WERI-Rb-1 (cell line): Measurements from ENCODE around the gene KRTAP9-6.
"Not testable (repeated sequence)": the region's sequence is repeated elsewhere in the genome, so short reads cannot be mapped to it uniquely, and the experiment has no call there.

Source experiments
- DNase-seq: peaks from one replicate; pipeline ENCODE4 v3.0.0-alpha.2; 2020
- H3K27ac ChIP-seq: fragments of 250-450 bp; sonication (Bioruptor Pico); 2 replicates; pipeline ENCODE4 v1.5.1; 2020; ENCODE audit warnings: mild to moderate bottlenecking, moderate library complexity
- H3K27me3 ChIP-seq: fragments of 250-450 bp; sonication (Bioruptor Pico); 2 replicates; pipeline ENCODE4 v1.5.1; 2021; ENCODE audit warnings: mild to moderate bottlenecking, low read depth, moderate library complexity; ENCODE audit not compliant: insufficient read depth, severe bottlenecking
- H3K36me3 ChIP-seq: fragments of 250-450 bp; sonication (Bioruptor Pico); 2 replicates; pipeline ENCODE4 v1.5.1; 2020; ENCODE audit warnings: mild to moderate bottlenecking, moderate library complexity
- H3K4me3 ChIP-seq: 2 replicates; pipeline ENCODE4 v1.5.1; 2011; ENCODE audit warnings: low read depth, mild to moderate bottlenecking, control low read depth, low read length
- H3K9me3 ChIP-seq: fragments of 250-450 bp; sonication (Bioruptor Pico); 2 replicates; pipeline ENCODE4 v1.5.1; 2021; ENCODE audit warnings: mild to moderate bottlenecking, moderate library complexity; ENCODE audit not compliant: severe bottlenecking
- TF ChIP-seq, protein P1 (sequence below): IDR thresholded peaks from 2 replicates; pipeline ENCODE4 v1.5.1; 2011; ENCODE audit warnings: low read depth, mild to moderate bottlenecking, control low read depth, inconsistent platforms, low read length

The KRTAP9-6 gene, protein sequence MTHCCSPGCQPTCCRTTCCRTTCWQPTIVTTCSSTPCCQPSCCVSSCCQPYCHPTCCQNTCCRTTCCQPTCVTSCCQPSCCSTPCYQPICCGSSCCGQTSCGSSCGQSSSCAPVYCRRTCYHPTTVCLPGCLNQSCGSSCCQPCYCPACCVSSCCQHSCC

GRCh38 chr17:41265078-41265477, at the start of gene KRTAP9-6:
TSS of gene KRTAP9-6 (plus strand) at chr17:41265378. CDS start at chr17:41265378, 0 bp downstream.
- TF ChIP-seq, protein P1, sequence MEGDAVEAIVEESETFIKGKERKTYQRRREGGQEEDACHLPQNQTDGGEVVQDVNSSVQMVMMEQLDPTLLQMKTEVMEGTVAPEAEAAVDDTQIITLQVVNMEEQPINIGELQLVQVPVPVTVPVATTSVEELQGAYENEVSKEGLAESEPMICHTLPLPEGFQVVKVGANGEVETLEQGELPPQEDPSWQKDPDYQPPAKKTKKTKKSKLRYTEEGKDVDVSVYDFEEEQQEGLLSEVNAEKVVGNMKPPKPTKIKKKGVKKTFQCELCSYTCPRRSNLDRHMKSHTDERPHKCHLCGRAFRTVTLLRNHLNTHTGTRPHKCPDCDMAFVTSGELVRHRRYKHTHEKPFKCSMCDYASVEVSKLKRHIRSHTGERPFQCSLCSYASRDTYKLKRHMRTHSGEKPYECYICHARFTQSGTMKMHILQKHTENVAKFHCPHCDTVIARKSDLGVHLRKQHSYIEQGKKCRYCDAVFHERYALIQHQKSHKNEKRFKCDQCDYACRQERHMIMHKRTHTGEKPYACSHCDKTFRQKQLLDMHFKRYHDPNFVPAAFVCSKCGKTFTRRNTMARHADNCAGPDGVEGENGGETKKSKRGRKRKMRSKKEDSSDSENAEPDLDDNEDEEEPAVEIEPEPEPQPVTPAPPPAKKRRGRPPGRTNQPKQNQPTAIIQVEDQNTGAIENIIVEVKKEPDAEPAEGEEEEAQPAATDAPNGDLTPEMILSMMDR: no peak
- H3K4me3 ChIP-seq: no peak within 1 kb of the TSS
- no peak within 1 kb of the TSS for H3K27ac ChIP-seq
- no peak for DNase-seq
- no peaks in the 10 kb centered on the region for H3K9me3 ChIP-seq
- H3K27me3 ChIP-seq: peaks cover 42% of the 10 kb centered on the region
- H3K36me3 ChIP-seq: no peaks in the 10 kb centered on the region

DNA sequence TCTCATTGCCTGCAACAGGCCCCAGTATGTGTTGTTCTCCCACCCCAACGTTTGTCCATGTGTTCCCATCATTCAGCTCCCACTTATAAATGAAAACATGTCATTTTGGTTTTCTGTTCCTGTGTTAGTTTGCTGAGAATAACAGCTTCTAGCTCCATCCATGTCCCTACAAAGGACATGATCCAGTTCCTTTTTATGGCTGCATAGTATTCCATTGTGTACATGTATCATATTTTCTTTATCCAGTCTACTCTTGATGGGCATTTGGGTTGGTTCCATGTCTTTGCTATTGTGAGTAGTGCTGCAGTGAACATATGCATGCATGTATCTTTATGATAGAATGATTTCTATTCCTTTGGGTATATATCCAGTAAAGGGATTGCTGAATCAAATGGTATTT, 49.5 kb upstream of the KRTAP9-6 start:
- Histone ChIP-seq H3K36me3 (no peaks in the 10 kb centered on the region), H3K4me3 (no peak overlapping the region), H3K27ac (no peak overlapping the region), H3K9me3 (peaks cover 12% of the 10 kb centered on the region), H3K27me3 (peaks cover 99% of the 10 kb centered on the region)
- no peak for DNase-seq
- TF ChIP-seq, protein P1: no peak

GRCh38 chr17:41223821-41224220, 41.4 kb upstream of the KRTAP9-6 start:
- Histone ChIP-seq H3K27ac (no peak overlapping the region), H3K27me3 (peaks cover 73% of the 10 kb centered on the region), H3K4me3 (no peak overlapping the region), H3K9me3 (peaks cover 5% of the 10 kb centered on the region), H3K36me3 (no peaks in the 10 kb centered on the region)
- TF ChIP-seq, protein P1: no peak
- no peak for DNase-seq

GRCh38 chr17:41226051-41226450, 39.1 kb upstream of the KRTAP9-6 start:
- H3K36me3 ChIP-seq: no peaks in the 10 kb centered on the region
- no peaks in the 10 kb centered on the region for H3K9me3 ChIP-seq
- no peak overlapping the region for H3K27ac ChIP-seq
- no peak overlapping the region for H3K4me3 ChIP-seq
- TF ChIP-seq, protein P1: no peak
- peaks cover 73% of the 10 kb centered on the region for H3K27me3 ChIP-seq
- DNase-seq: no peak

GRCh38 chr17:41226598-41227095, 38.5 kb upstream of the KRTAP9-6 start, which contains the start of gene KRTAP9-2:
TSS of gene KRTAP9-2 (plus strand) at chr17:41226648. CDS start at chr17:41226655, 7 bp downstream.
- H3K27me3 ChIP-seq: peaks cover 73% of the 10 kb centered on the region
- DNase-seq, H3K4me3 ChIP-seq, H3K36me3 ChIP-seq, H3K27ac ChIP-seq, H3K9me3 ChIP-seq: not testable (repeated sequence)

GRCh38 chr17:41230094-41230493, 35.1 kb upstream of the KRTAP9-6 start:
- Histone ChIP-seq H3K9me3 (no peaks in the 10 kb centered on the region), H3K27me3 (peaks cover 80% of the 10 kb centered on the region), H3K4me3 (no peak overlapping the region), H3K36me3 (no peaks in the 10 kb centered on the region), H3K27ac (no peak overlapping the region)
- DNase-seq: no peak
- TF ChIP-seq, protein P1: no peak
